Left ventricle myocardium superior (tissue), 1 donor: ENCODE measurements around the gene ZNF329. TPM values are rescaled to one million over a fixed set of nuclear protein-coding genes. Genes with fewer than 3 reads are reported as not detected.

ENCODE experiments used
- ATAC-seq: fragments of 200-7000 bp; cut with Tn5 transposase; one replicate; pipeline ENCODE4 v1.9.1; 2020; ENCODE audit warnings: mild to moderate bottlenecking, moderate library complexity
- DNase-seq: peaks from one replicate; pipeline ENCODE4 v3.0.0-alpha.2; 2020
- intact Hi-C: fragments of 100-400 bp; cut with micrococcal nuclease; formaldehyde crosslinking; loops from one replicate; pipeline ENCODE4 v1.11.0; 2022
- total RNA-seq: library from RNA; stranded (reverse); fragmentation: NEBNext Ultra II Directional; extraction: Animal tissue kit (Norgen Biotek cat#: 25700); gene quantifications from one replicate; pipeline ENCODE4 v1.2.1, GENCODE V29; 2021
- donor health status: DM: no; HTN: yes; CAD: no; lungs with severe emphysema.

The ZNF329 gene
- total RNA-seq, 1 donor from 2014 or later: 7.3 TPM

- ATAC-seq (no peak), DNase-seq (no peak)
- intact Hi-C loops: no loop called here
Measured at GRCh38 chr19:58084596-58085347, 65.8 kb downstream of the ZNF329 start.

GRCh38 chr19:58083021-58083420, 67.6 kb downstream of the ZNF329 start:
- ATAC-seq: no peak
- intact Hi-C loops: no loop called here
- DNase-seq: no peak

GRCh38 chr19:58079792-58080191, 70.8 kb downstream of the ZNF329 start:
- intact Hi-C loops: no loop called here
- DNase-seq (no peak), ATAC-seq (no peak)

Other genes starting within 250 kb of the ZNF329 start
- gene ZNF417, start 234.2 kb downstream of the ZNF329 start, total RNA-seq: 12.0 TPM
- gene ZNF418, start 215.4 kb downstream of the ZNF329 start, total RNA-seq: 12.0 TPM
- gene ZNF256, start 203.1 kb downstream of the ZNF329 start, total RNA-seq: 11.0 TPM
- 2.0 TPM for gene C19orf18, start 176.3 kb downstream of the ZNF329 start, total RNA-seq
- gene ZNF606, start 148.0 kb downstream of the ZNF329 start, total RNA-seq: 14.1 TPM
- not detected for gene ZSCAN1, start 116.8 kb downstream of the ZNF329 start, total RNA-seq
- gene ZNF135, start 91.5 kb downstream of the ZNF329 start, total RNA-seq: 4.1 TPM
- 73.4 TPM for gene ZSCAN18, start 52.6 kb downstream of the ZNF329 start, total RNA-seq
- gene ZNF274, start 32.3 kb upstream of the ZNF329 start, total RNA-seq: 18.6 TPM
- 24.6 TPM for gene ZNF544, start 78.1 kb upstream of the ZNF329 start, total RNA-seq
- 4.8 TPM for gene ZNF8, start 128.2 kb upstream of the ZNF329 start, total RNA-seq
- 18.4 TPM for gene ERVK3-1, start 154.6 kb upstream of the ZNF329 start, total RNA-seq
- 1.5 TPM for gene ZSCAN22, start 176.2 kb upstream of the ZNF329 start, total RNA-seq
- 5.7 TPM for gene A1BG, start 202.7 kb upstream of the ZNF329 start, total RNA-seq
- gene ZNF497, start 212.0 kb upstream of the ZNF329 start, total RNA-seq: 0.55 TPM
- 0.37 TPM for gene ZNF837, start 230.2 kb upstream of the ZNF329 start, total RNA-seq
- 483 TPM for gene RPS5, start 236.5 kb upstream of the ZNF329 start, total RNA-seq
- gene RNF225, start 244.9 kb upstream of the ZNF329 start, total RNA-seq: not detected